Mononuclear cell (primary cell): ENCODE results near the gene KITLG. TPM values are rescaled to one million over a fixed set of nuclear protein-coding genes. Genes with fewer than 3 reads are reported as not detected.
"Not testable (repeated sequence)": the region's sequence is repeated elsewhere in the genome, so short reads cannot be mapped to it uniquely, and the experiment has no call there.

Source experiments
- H3K27me3 ChIP-seq: 2 replicates; pipeline ENCODE4 v1.6.0; 2011; ENCODE audit warnings: low read length, control low read depth; ENCODE audit not compliant: insufficient read depth
- H3K4me1 ChIP-seq: 2 replicates; pipeline ENCODE4 v1.5.1; 2011; ENCODE audit warnings: mild to moderate bottlenecking, low read length, control low read depth; ENCODE audit not compliant: insufficient read depth
- H3K4me3 ChIP-seq: 2 replicates; pipeline ENCODE4 v1.5.1; 2011; ENCODE audit warnings: mild to moderate bottlenecking, low read length, moderate library complexity
- H3K9me3 ChIP-seq: 2 replicates; pipeline ENCODE4 v1.5.1; 2011; ENCODE audit warnings: low read depth, mild to moderate bottlenecking, control low read depth, low read length
- total RNA-seq: library from RNA; depleted of rRNA; stranded (reverse); fragments of >200 nt; gene quantifications from one replicate; pipeline ENCODE4 v1.2.3, GENCODE V29; 2012

Gene KITLG
- total RNA-seq, 1 donor = 0.21 TPM

GRCh38 chr12:88530868-88531267, 49.4 kb downstream of the KITLG start:
- Histone ChIP-seq H3K27me3 (no peaks in the 10 kb centered on the region), H3K4me3 (no peak overlapping the region), H3K4me1 (no peaks in the 10 kb centered on the region), H3K9me3 (peaks cover 6% of the 10 kb centered on the region)

DNA sequence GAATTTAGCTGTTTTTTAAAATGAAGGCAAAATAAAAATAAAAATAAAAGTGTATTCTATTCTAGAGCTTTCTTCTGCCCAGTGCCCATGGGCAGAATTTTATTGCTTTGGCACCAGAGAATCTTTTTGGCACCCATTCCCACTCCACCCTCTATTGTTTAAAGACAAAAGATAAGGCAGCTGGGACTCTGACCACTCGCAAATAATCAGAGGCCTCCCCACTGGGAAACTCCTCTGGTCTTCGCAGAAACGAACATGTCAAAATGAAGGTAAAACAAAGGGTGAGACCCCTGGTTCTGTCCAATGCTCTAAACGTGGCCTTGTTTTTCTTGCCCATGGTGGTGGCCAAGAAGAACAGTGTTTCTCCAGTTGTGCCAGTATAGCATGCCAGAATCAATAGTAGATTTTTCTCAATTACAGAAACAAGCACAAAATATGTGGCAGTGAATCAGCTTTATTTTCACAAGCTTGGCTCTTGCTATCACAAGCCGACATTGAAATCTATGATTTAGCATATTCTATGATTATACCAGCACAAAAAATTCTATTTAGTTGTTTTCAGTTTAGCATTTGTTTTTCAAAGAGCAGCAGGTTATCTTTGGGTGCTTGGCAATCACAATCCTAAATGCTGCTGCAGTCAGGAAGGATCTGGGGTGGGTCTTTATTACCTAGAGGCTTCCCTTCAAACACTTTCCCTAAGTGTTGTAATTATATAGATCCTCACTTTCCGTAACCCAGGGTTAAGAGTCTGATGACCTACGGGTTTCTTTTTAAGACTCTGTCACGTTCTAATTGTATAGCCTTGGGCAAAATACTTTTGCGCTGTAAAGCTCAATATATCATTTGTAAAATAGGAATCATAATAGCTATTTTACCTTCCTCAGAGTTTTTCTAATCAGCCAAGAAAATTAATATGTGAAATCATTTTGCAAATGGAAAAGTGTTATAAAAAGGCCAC, 50.5 kb downstream of the KITLG start:
- Histone ChIP-seq H3K27me3 (no peaks in the 10 kb centered on the region), H3K9me3 (no peaks in the 10 kb centered on the region), H3K4me3 (no peak overlapping the region), H3K4me1 (no peaks in the 10 kb centered on the region)

DNA sequence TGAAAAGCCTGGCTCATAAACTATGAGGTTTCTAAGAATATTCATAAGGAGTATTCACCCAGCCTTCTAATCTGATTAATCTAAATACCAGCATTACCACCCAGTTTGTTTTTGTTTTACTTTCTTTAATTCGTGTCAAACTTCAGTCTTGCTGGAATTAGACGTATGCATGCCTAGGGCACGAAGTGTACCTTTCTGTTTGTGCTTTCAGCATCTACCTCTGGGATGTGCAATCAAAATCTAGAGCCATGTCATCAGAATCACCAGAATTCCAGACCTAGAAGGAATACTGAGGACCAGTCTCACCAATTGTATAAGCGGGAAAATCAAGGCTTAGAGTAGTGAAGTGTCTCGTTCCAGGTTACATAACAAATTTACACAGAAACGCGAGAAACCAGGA, 57.3 kb downstream of the KITLG start:
- Histone ChIP-seq H3K27me3 (no peaks in the 10 kb centered on the region), H3K4me3 (no peak overlapping the region), H3K9me3 (no peaks in the 10 kb centered on the region), H3K4me1 (no peaks in the 10 kb centered on the region)

DNA sequence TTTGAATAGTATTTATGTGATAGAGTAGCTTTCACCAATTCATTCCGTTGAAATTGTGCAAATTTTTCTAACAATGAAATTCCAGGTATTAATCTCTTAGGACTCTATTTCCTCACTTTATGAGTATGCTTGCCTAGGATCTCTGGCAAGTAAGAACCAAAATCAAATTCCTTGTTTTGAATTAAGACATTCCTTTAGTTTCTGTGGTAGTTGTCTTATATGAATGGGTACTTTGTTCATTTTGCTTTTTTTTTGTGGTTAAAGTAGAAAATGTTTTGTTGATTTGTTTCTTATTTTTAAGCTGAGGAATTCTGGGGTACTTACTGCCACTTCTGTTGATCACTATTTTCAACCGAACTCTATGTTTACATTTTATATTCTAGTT, 59.8 kb downstream of the KITLG start:
- Histone ChIP-seq H3K4me3 (no peak overlapping the region), H3K4me1 (no peaks in the 10 kb centered on the region), H3K9me3 (no peaks in the 10 kb centered on the region), H3K27me3 (no peaks in the 10 kb centered on the region)

- H3K27me3 ChIP-seq = no peaks in the 10 kb centered on the region
- H3K9me3 ChIP-seq = no peaks in the 10 kb centered on the region
- H3K4me1 ChIP-seq = no peaks in the 10 kb centered on the region
- no peak overlapping the region for H3K4me3 ChIP-seq
Observed at GRCh38 chr12:88519802-88520435, 60.4 kb downstream of the KITLG start.

- H3K4me1 ChIP-seq = no peaks in the 10 kb centered on the region
- no peaks in the 10 kb centered on the region for H3K27me3 ChIP-seq
- H3K9me3 ChIP-seq = no peaks in the 10 kb centered on the region
- H3K4me3 ChIP-seq = no peak overlapping the region
Observed at GRCh38 chr12:88518863-88519403, 61.3 kb downstream of the KITLG start.

DNA sequence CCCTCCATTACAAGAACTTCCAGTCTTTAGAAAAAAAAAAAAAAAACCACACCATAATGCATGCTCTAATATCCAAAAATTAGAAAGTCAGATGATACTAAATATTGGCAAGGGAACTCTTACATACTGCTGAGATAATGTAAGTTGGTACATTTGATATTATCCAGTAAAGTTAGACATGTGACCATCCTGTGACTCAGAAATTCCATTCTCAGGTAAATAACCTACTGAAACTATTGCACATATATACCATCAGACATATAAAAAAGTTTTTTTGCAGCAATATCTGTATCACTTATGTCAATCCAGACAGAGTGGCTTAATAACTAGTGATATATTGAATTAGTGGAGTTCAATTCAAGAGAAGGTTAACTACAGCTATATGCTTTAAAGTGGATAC, 63.5 kb downstream of the KITLG start:
- no peaks in the 10 kb centered on the region for H3K4me1 ChIP-seq
- H3K4me3 ChIP-seq = no peak overlapping the region
- no peaks in the 10 kb centered on the region for H3K27me3 ChIP-seq

GRCh38 chr12:88510843-88511242, 69.4 kb downstream of the KITLG start:
- Histone ChIP-seq H3K4me3 (no peak overlapping the region), H3K27me3 (no peaks in the 10 kb centered on the region), H3K4me1 (no peaks in the 10 kb centered on the region), H3K9me3 (no peaks in the 10 kb centered on the region)

More for the DNA sequence above, 63.5 kb downstream of the KITLG start:
- H3K9me3 ChIP-seq = no peaks in the 10 kb centered on the region

GRCh38 chr12:88509851-88510250, 70.4 kb downstream of the KITLG start:
- no peaks in the 10 kb centered on the region for H3K27me3 ChIP-seq
- no peaks in the 10 kb centered on the region for H3K9me3 ChIP-seq
- H3K4me3 ChIP-seq = no peak overlapping the region
- no peaks in the 10 kb centered on the region for H3K4me1 ChIP-seq

DNA sequence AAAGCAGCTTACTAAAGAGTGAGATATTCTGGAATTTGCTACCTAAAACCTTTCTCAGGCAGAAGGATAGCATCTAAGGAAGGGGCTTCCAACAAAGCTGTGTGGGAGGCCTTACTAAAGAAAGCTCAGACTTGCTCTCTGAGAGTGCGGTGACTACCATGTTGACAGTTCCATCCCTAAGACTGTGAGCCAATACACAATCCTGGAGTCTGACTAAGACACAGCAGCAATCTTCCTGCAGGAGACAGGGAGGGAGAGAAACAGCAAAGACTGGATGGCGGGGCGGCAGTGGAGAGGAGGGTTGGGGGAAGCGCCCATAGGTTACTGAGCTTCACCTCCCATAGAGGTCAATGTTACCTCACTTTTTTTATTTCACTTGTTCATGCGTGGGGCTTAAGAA, 70.9 kb downstream of the KITLG start:
- no peak overlapping the region for H3K4me3 ChIP-seq
- H3K4me1 ChIP-seq = no peaks in the 10 kb centered on the region
- H3K27me3 ChIP-seq = no peaks in the 10 kb centered on the region
- no peaks in the 10 kb centered on the region for H3K9me3 ChIP-seq

DNA sequence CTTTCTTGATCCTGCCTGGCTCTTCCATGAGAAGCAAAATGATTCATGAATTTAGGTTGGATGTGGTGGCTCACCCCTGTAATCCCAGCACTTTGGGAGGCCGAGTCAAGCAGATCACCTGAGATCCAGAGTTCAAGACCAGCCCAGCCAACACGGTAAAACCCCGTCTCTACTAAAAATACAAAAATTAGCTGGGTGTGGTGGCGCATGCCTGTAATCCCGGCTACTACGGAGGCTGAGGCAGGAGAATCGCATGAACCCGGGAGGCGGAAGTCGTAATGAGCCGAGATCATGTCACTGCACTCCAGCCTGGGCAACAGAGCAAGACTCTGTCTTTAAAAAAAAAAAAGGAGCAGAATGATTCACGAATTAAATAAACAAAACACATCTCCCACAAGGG, 72.4 kb downstream of the KITLG start:
- not testable (repeated sequence) for H3K4me3 ChIP-seq, H3K27me3 ChIP-seq, H3K4me1 ChIP-seq, H3K9me3 ChIP-seq

GRCh38 chr12:88507270-88507669, 73.0 kb downstream of the KITLG start:
- Histone ChIP-seq H3K9me3 (no peaks in the 10 kb centered on the region), H3K27me3 (no peaks in the 10 kb centered on the region), H3K4me1 (no peaks in the 10 kb centered on the region), H3K4me3 (no peak overlapping the region)

DNA sequence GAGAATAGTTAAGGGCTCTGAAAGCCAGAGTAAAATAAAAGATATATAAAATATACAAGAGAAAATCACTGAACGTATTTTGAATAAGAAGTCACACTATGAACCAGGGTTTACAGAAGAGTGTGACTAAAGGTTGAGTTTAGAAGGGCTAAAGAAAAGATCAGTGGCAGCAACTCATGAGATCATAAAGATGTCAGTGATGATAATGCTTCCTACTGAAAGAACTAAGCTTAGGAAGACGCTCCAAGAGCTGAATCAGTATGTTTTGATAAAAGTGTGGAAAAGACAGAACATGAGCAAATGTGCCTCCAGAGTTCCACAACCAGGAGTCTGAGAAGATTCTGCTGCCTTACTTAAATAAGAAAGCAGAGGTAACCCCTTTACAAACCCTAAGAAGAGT, 74.6 kb downstream of the KITLG start:
- Histone ChIP-seq H3K9me3 (no peaks in the 10 kb centered on the region), H3K27me3 (no peaks in the 10 kb centered on the region), H3K4me3 (no peak overlapping the region), H3K4me1 (no peaks in the 10 kb centered on the region)

- Histone ChIP-seq H3K9me3 (no peaks in the 10 kb centered on the region), H3K4me1 (no peaks in the 10 kb centered on the region), H3K4me3 (no peak overlapping the region), H3K27me3 (no peaks in the 10 kb centered on the region)
Observed at GRCh38 chr12:88503281-88503703, 77.0 kb downstream of the KITLG start.
